Measurements from ENCODE around the gene SUZ12. TPM values are rescaled to one million over a fixed set of nuclear protein-coding genes. Genes with fewer than 3 reads are reported as not detected.
A peak's percentile ranks its signal among the peaks of the same experiment; 100 is the strongest.

Gene SUZ12
- total and polyA plus RNA-seq, 8 donors, result 26.0 to 49.0 (median 42.3) TPM

DNA sequence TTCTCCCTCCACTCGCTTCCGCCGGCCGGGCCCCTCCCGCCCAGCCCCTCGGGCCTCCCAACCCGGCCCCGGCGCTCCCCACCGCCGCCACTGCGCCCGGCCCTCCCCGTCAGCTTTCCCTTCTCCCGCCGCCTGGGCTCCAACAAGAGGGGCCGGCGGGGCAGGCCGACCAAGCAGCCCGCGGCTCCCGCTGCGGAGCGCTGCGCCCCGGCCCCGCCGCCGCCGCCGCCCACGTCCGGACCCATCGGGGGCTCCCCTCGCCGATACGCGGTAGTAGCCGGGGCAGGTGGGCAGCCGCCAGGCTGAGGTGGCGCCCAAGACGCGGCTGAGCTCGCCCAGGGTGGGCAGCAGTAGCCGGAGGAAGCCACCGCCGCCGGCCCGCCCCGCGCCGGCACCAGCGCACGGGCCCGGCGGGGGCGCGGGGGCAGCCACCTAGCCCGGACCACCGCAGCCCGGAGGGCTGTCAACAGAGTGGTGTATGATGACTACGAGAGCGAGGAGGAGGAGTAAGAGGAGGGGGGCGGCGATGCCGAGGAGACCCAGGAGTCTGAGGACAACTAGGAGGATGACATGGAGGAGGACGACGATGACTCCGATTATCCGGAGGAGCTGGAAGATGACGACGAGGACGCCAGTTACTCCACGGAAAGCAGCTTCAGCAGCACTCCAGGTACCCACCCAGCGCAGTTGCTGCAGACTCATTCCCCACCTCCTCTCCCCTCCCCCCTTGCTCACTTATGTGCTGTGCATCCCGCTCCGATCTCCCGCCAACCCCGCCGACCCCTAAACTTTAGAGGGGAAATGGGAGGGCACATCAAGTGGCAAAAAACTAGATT, 70.9 kb downstream of the SUZ12 start:
- Histone ChIP-seq H3K9me3 (no peaks in the 10 kb centered on the region), H3K4me3 (peak overlapping the region; percentile 68 to 84), H3K4me1 (peaks cover 8 to 41% of the 10 kb centered on the region in 2 donors), H3K27me3 (no peaks in the 10 kb centered on the region), H3K36me3 (no peaks in the 10 kb centered on the region), H3K27ac (peak overlapping the region; percentile 77 to 86)
- DNase-seq, result peak in 3 of 4 donors; percentile 30 to 56 (median 42)
- peak; percentile 62 for ATAC-seq
- intact Hi-C loops (cut with DNase I), result no loop called here
- peak in 1 of 2 donors; percentile 4 for TF ChIP-seq CTCF (IDR thresholded peaks at IDR 0.05)

- H3K4me1 ChIP-seq, result peaks cover 8 to 43% of the 10 kb centered on the region in 2 donors
- no peaks in the 10 kb centered on the region for H3K36me3 ChIP-seq
- no peak overlapping the region for H3K27ac ChIP-seq
- H3K27me3 ChIP-seq, result no peaks in the 10 kb centered on the region
- intact Hi-C loops (cut with DNase I), result no loop called here
- ATAC-seq (no peak), DNase-seq (no peak)
- peak overlapping the region; percentile 68 to 84 for H3K4me3 ChIP-seq
- no peak for TF ChIP-seq CTCF (IDR thresholded peaks at IDR 0.05)
- no peaks in the 10 kb centered on the region for H3K9me3 ChIP-seq
Observed at GRCh38 chr17:32009262-32009542, 72.4 kb downstream of the SUZ12 start.

GRCh38 chr17:32010114-32010513, 73.3 kb downstream of the SUZ12 start:
- Histone ChIP-seq H3K27me3 (no peaks in the 10 kb centered on the region), H3K9me3 (no peaks in the 10 kb centered on the region), H3K36me3 (no peaks in the 10 kb centered on the region), H3K4me1 (peaks cover 8 to 43% of the 10 kb centered on the region in 2 donors), H3K27ac (no peak overlapping the region), H3K4me3 (no peak overlapping the region)
- no peak for TF ChIP-seq CTCF (IDR thresholded peaks at IDR 0.05)
- intact Hi-C loops (cut with DNase I), result no loop called here
- ATAC-seq (no peak), DNase-seq (no peak)

- Histone ChIP-seq H3K4me1 (peaks cover 0 to 35% of the 10 kb centered on the region in 2 donors), H3K36me3 (peaks cover 0 to 12% of the 10 kb centered on the region in 2 donors), H3K27me3 (no peaks in the 10 kb centered on the region), H3K27ac (peak overlapping the region in 1 of 2 donors; percentile 53), H3K9me3 (no peaks in the 10 kb centered on the region), H3K4me3 (no peak overlapping the region)
- intact Hi-C loops (cut with DNase I), result no loop called here
- ATAC-seq (no peak), DNase-seq (no peak)
- no peak for TF ChIP-seq CTCF (IDR thresholded peaks at IDR 0.05)
Observed at GRCh38 chr17:32015245-32016013, 78.6 kb downstream of the SUZ12 start.

- ATAC-seq (no peak), DNase-seq (no peak)
- intact Hi-C loops (cut with DNase I), result no loop called here
- Histone ChIP-seq H3K27me3 (no peaks in the 10 kb centered on the region), H3K9me3 (no peaks in the 10 kb centered on the region), H3K4me1 (peaks cover 0 to 35% of the 10 kb centered on the region in 2 donors), H3K36me3 (peaks cover 0 to 21% of the 10 kb centered on the region in 2 donors), H3K27ac (peak overlapping the region in 1 of 2 donors; percentile 53), H3K4me3 (no peak overlapping the region)
- TF ChIP-seq CTCF (IDR thresholded peaks at IDR 0.05), result no peak
Observed at GRCh38 chr17:32016231-32016630, 79.4 kb downstream of the SUZ12 start.
